Measurements from ENCODE around the gene BTBD1.

DNA sequence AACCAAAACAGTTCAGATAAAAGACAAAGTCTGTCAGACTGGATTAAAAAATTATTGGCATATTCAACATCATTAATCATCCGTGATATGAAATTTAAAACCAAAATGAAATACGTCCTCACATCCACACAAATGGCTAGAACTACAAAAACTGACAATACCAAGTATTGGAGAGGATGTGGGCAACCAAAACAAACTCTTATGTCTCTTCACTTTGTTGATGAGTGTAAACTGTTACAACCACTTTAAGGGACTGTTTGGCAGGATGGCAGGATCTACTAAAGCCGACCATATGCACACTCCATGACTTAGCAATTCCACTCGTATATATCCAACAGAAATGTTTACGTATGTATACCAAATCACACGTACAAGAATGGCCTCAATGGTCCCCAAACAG, 30.8 kb downstream of the BTBD1 start:
- TF ChIP-seq, protein P1, sequence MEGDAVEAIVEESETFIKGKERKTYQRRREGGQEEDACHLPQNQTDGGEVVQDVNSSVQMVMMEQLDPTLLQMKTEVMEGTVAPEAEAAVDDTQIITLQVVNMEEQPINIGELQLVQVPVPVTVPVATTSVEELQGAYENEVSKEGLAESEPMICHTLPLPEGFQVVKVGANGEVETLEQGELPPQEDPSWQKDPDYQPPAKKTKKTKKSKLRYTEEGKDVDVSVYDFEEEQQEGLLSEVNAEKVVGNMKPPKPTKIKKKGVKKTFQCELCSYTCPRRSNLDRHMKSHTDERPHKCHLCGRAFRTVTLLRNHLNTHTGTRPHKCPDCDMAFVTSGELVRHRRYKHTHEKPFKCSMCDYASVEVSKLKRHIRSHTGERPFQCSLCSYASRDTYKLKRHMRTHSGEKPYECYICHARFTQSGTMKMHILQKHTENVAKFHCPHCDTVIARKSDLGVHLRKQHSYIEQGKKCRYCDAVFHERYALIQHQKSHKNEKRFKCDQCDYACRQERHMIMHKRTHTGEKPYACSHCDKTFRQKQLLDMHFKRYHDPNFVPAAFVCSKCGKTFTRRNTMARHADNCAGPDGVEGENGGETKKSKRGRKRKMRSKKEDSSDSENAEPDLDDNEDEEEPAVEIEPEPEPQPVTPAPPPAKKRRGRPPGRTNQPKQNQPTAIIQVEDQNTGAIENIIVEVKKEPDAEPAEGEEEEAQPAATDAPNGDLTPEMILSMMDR (IDR thresholded peaks at IDR 0.05): no peak
- TF ChIP-seq, protein P2, sequence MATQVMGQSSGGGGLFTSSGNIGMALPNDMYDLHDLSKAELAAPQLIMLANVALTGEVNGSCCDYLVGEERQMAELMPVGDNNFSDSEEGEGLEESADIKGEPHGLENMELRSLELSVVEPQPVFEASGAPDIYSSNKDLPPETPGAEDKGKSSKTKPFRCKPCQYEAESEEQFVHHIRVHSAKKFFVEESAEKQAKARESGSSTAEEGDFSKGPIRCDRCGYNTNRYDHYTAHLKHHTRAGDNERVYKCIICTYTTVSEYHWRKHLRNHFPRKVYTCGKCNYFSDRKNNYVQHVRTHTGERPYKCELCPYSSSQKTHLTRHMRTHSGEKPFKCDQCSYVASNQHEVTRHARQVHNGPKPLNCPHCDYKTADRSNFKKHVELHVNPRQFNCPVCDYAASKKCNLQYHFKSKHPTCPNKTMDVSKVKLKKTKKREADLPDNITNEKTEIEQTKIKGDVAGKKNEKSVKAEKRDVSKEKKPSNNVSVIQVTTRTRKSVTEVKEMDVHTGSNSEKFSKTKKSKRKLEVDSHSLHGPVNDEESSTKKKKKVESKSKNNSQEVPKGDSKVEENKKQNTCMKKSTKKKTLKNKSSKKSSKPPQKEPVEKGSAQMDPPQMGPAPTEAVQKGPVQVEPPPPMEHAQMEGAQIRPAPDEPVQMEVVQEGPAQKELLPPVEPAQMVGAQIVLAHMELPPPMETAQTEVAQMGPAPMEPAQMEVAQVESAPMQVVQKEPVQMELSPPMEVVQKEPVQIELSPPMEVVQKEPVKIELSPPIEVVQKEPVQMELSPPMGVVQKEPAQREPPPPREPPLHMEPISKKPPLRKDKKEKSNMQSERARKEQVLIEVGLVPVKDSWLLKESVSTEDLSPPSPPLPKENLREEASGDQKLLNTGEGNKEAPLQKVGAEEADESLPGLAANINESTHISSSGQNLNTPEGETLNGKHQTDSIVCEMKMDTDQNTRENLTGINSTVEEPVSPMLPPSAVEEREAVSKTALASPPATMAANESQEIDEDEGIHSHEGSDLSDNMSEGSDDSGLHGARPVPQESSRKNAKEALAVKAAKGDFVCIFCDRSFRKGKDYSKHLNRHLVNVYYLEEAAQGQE (IDR thresholded peaks at IDR 0.05; ENCODE audit: low read depth, low read length): no peak
- no peak for TF ChIP-seq TAF1 (IDR thresholded peaks at IDR 0.05; ENCODE audit: borderline replicate concordance, low read depth, low read length)
- TF ChIP-seq, protein P3, sequence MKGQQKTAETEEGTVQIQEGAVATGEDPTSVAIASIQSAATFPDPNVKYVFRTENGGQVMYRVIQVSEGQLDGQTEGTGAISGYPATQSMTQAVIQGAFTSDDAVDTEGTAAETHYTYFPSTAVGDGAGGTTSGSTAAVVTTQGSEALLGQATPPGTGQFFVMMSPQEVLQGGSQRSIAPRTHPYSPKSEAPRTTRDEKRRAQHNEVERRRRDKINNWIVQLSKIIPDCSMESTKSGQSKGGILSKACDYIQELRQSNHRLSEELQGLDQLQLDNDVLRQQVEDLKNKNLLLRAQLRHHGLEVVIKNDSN (IDR thresholded peaks at IDR 0.05; ENCODE audit: borderline replicate concordance, low read depth): no peak
- TF ChIP-seq, protein P4, sequence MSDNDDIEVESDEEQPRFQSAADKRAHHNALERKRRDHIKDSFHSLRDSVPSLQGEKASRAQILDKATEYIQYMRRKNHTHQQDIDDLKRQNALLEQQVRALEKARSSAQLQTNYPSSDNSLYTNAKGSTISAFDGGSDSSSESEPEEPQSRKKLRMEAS (IDR thresholded peaks at IDR 0.05; ENCODE audit: low read depth): no peak
- TF ChIP-seq ELF1 (IDR thresholded peaks at IDR 0.05): no peak
- TF ChIP-seq EP300 (IDR thresholded peaks at IDR 0.05; ENCODE audit: borderline replicate concordance in 1 of 2, low read depth in 1 of 2, low read length in 1 of 2): no peak
- TF ChIP-seq RXRA (IDR thresholded peaks at IDR 0.05; ENCODE audit: borderline replicate concordance, low read depth): no peak
- TF ChIP-seq EZH2phosphoT487 (IDR thresholded peaks at IDR 0.05; ENCODE audit: borderline replicate concordance, low read depth): no peak
- TF ChIP-seq, protein P5, sequence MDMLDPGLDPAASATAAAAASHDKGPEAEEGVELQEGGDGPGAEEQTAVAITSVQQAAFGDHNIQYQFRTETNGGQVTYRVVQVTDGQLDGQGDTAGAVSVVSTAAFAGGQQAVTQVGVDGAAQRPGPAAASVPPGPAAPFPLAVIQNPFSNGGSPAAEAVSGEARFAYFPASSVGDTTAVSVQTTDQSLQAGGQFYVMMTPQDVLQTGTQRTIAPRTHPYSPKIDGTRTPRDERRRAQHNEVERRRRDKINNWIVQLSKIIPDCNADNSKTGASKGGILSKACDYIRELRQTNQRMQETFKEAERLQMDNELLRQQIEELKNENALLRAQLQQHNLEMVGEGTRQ (IDR thresholded peaks at IDR 0.05; ENCODE audit: borderline replicate concordance, low read depth, low read length): no peak
- no peak for TF ChIP-seq TEAD4 (IDR thresholded peaks at IDR 0.05; ENCODE audit: borderline replicate concordance, insufficient read depth)
- no peak for TF ChIP-seq TCF12 (IDR thresholded peaks at IDR 0.05)
- TF ChIP-seq MEF2A (IDR thresholded peaks at IDR 0.05; ENCODE audit: borderline replicate concordance, low read depth): no peak
